Measurements from ENCODE around the gene ZNF581. TPM values are rescaled to one million over a fixed set of nuclear protein-coding genes. Genes with fewer than 3 reads are reported as not detected.

The ZNF581 gene
- total RNA-seq, 1 donor from 2014 or later, result 15.5 TPM

- H3K9me3 ChIP-seq, result no peaks in the 10 kb centered on the region
- TF ChIP-seq POLR2A (IDR thresholded peaks at IDR 0.05) (no peak), CTCF (IDR thresholded peaks at IDR 0.05) (no peak), POLR2AphosphoS5 (IDR thresholded peaks at IDR 0.05; ENCODE audit: insufficient read depth in 1 of 2, low read depth in 1 of 2) (no peak)
- no peak for DNase-seq (ENCODE audit: extremely low spot score in 2 of 2)
- H3K27ac ChIP-seq, result no peak overlapping the region
- H3K4me1 ChIP-seq, result peaks cover 41% of the 10 kb centered on the region
- no peaks in the 10 kb centered on the region for H3K27me3 ChIP-seq
- intact Hi-C loops (cut with DNase I), result loop anchor here (10.0 kb wide), 1 partner anchor 547 kb away; the partner anchor contains the start of gene PPP1R12C
- no peak overlapping the region for H3K4me3 ChIP-seq
- peaks cover 0 to 69% of the 10 kb centered on the region in 2 donors for H3K36me3 ChIP-seq
Observed at GRCh38 chr19:55661826-55662225, 18.4 kb downstream of the ZNF581 start.

GRCh38 chr19:55663846-55664536 is 20.5 kb downstream of the ZNF581 start:
- Histone ChIP-seq H3K27me3 (no peaks in the 10 kb centered on the region), H3K36me3 (peaks cover 0 to 88% of the 10 kb centered on the region in 2 donors), H3K4me3 (no peak overlapping the region), H3K27ac (no peak overlapping the region), H3K9me3 (no peaks in the 10 kb centered on the region), H3K4me1 (peaks cover 20% of the 10 kb centered on the region)
- DNase-seq (ENCODE audit: extremely low spot score in 2 of 2), result no peak
- intact Hi-C loops (cut with DNase I), result loop anchor here (10.0 kb wide), 1 partner anchor 549 kb away; the partner anchor contains the start of gene PPP1R12C
- TF ChIP-seq POLR2AphosphoS5 (IDR thresholded peaks at IDR 0.05; ENCODE audit: insufficient read depth in 1 of 2, low read depth in 1 of 2) (no peak), POLR2A (IDR thresholded peaks at IDR 0.05) (no peak), CTCF (IDR thresholded peaks at IDR 0.05) (no peak)

GRCh38 chr19:55666343-55667005 is 23.0 kb downstream of the ZNF581 start:
- no peaks in the 10 kb centered on the region for H3K4me1 ChIP-seq
- DNase-seq (ENCODE audit: extremely low spot score in 2 of 2), result no peak
- intact Hi-C loops (cut with DNase I), result loop anchor here (10.0 kb wide), 1 partner anchor 552 kb away; the partner anchor contains the start of gene PPP1R12C
- H3K27me3 ChIP-seq, result no peaks in the 10 kb centered on the region
- H3K36me3 ChIP-seq, result peaks cover 0 to 89% of the 10 kb centered on the region in 2 donors
- no peak for TF ChIP-seq CTCF (IDR thresholded peaks at IDR 0.05)
- TF ChIP-seq POLR2A (IDR thresholded peaks at IDR 0.05), result no peak
- TF ChIP-seq POLR2AphosphoS5 (IDR thresholded peaks at IDR 0.05; ENCODE audit: insufficient read depth in 1 of 2, low read depth in 1 of 2), result no peak
- H3K4me3 ChIP-seq, result no peak overlapping the region
- no peaks in the 10 kb centered on the region for H3K9me3 ChIP-seq
- no peak overlapping the region for H3K27ac ChIP-seq

GRCh38 chr19:55667006-55667381 is 23.5 kb downstream of the ZNF581 start:
- H3K36me3 ChIP-seq, result peaks cover 0 to 84% of the 10 kb centered on the region in 2 donors

More at GRCh38 chr19:55667006-55667381, 23.5 kb downstream of the ZNF581 start:
- no peak overlapping the region for H3K4me3 ChIP-seq
- no peaks in the 10 kb centered on the region for H3K27me3 ChIP-seq
- intact Hi-C loops (cut with DNase I), result loop anchor here (10.0 kb wide), 1 partner anchor 552 kb away; the partner anchor contains the start of gene PPP1R12C
- no peaks in the 10 kb centered on the region for H3K9me3 ChIP-seq
- no peak for DNase-seq (ENCODE audit: extremely low spot score in 2 of 2)
- no peak overlapping the region for H3K27ac ChIP-seq
- TF ChIP-seq POLR2A (IDR thresholded peaks at IDR 0.05), result no peak
- no peak for TF ChIP-seq POLR2AphosphoS5 (IDR thresholded peaks at IDR 0.05; ENCODE audit: insufficient read depth in 1 of 2, low read depth in 1 of 2)
- TF ChIP-seq CTCF (IDR thresholded peaks at IDR 0.05), result no peak
- H3K4me1 ChIP-seq, result no peaks in the 10 kb centered on the region
